Left kidney (tissue), 8 donors: Measurements from ENCODE around the gene BMP10. TPM values are rescaled to one million over a fixed set of nuclear protein-coding genes. Genes with fewer than 3 reads are reported as not detected.
"Not testable (repeated sequence)": the region's sequence is repeated elsewhere in the genome, so short reads cannot be mapped to it uniquely, and the experiment has no call there.

Experiments
- DNase-seq: peaks from one replicate; pipeline ENCODE4 v3.0.0-alpha.2; 2013
- long read RNA-seq, 8 donors: transcript quantifications; one replicate each; lab custom pipeline, GENCODE V29; 2026
- polyA plus RNA-seq: library from polyadenylated mRNA; unstranded; fragments of 120-200 nt; gene quantifications from one replicate; pipeline ENCODE4 v1.2.1, GENCODE V29; 2013; ENCODE audit not compliant: insufficient read length

The BMP10 gene
- polyA plus RNA-seq = not detected
- long read RNA-seq, donor 1 = 0 reads
- long read RNA-seq, donor 2 = 0 reads
- long read RNA-seq, donor 3 = 0 reads
- long read RNA-seq, donor 4 = 0 reads
- long read RNA-seq, donor 5 = 0 reads
- long read RNA-seq, donor 6 = 0 reads
- long read RNA-seq, donor 7 = 0 reads
- long read RNA-seq, donor 8 = 0 reads

- DNase-seq = no peak
Measured at GRCh38 chr2:68871159-68871764, at the start of gene BMP10. Gene BMP10, minus strand, starts transcription at chr2:68871397. Its CDS starts 39 bp downstream, at chr2:68871358.

- no peak for DNase-seq
Measured at GRCh38 chr2:68920481-68921170, 49.4 kb upstream of the BMP10 start.

GRCh38 chr2:68918497-68918896 is 47.3 kb upstream of the BMP10 start:
- no peak for DNase-seq

GRCh38 chr2:68917034-68917718 is 46.0 kb upstream of the BMP10 start:
- no peak for DNase-seq

GRCh38 chr2:68916226-68916625 is 45.0 kb upstream of the BMP10 start:
- no peak for DNase-seq

- DNase-seq = no peak
Measured at GRCh38 chr2:68915393-68915792, 44.2 kb upstream of the BMP10 start.

GRCh38 chr2:68913359-68913758 is 42.2 kb upstream of the BMP10 start:
- no peak for DNase-seq

- no peak for DNase-seq
Measured at GRCh38 chr2:68912732-68913131, 41.5 kb upstream of the BMP10 start.

GRCh38 chr2:68912111-68912510 is 40.9 kb upstream of the BMP10 start:
- DNase-seq = no peak

GRCh38 chr2:68911709-68912108 is 40.5 kb upstream of the BMP10 start:
- no peak for DNase-seq

- DNase-seq = no peak
Measured at GRCh38 chr2:68911246-68911645, 40.0 kb upstream of the BMP10 start.

GRCh38 chr2:68909793-68910674 is 38.8 kb upstream of the BMP10 start:
- DNase-seq = peak; percentile 75

- DNase-seq = no peak
Measured at GRCh38 chr2:68908392-68908970, 37.3 kb upstream of the BMP10 start.

- no peak for DNase-seq
Measured at GRCh38 chr2:68907920-68908253, 36.7 kb upstream of the BMP10 start.

- DNase-seq = no peak
Measured at GRCh38 chr2:68907232-68907919, 36.2 kb upstream of the BMP10 start.

GRCh38 chr2:68906716-68907115 is 35.5 kb upstream of the BMP10 start:
- DNase-seq = no peak

- DNase-seq = no peak
Measured at GRCh38 chr2:68905116-68905515, 33.9 kb upstream of the BMP10 start.

- no peak for DNase-seq
Measured at GRCh38 chr2:68901561-68901960, 30.4 kb upstream of the BMP10 start.

GRCh38 chr2:68901199-68901514 is 30.0 kb upstream of the BMP10 start:
- DNase-seq = no peak

- DNase-seq = no peak
Measured at GRCh38 chr2:68900496-68901198, 29.4 kb upstream of the BMP10 start.

GRCh38 chr2:68895981-68896380 is 24.8 kb upstream of the BMP10 start:
- DNase-seq = not testable (repeated sequence)
